ENCODE data around the gene TEX13A.

Gene TEX13A

DNA sequence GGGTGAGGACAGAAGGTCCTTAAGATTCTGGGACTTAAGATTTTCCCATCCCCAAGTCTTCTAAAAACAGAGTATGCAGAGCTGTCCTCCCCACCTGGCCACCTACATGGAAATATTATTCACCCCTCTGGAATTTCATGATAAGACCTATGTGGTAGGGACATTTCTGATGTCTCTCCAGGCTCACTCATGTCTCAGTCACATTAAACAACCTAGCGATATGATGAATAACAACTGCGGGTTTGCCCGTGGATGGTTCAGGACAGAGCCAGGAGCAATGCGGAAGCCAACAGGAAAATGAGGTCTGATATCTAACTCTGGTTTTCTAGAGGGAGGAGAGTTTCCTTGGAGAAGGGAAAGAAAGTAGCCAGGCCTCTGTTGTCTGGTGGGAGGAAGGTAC, 47.4 kb downstream of the TEX13A start:
- DNase-seq (ENCODE audit: low spot score) = no peak
